ENCODE measurements around the gene IFNA16.
"Not testable (repeated sequence)": the region's sequence is repeated elsewhere in the genome, so short reads cannot be mapped to it uniquely, and the experiment has no call there.

IFNA16 gene

DNA sequence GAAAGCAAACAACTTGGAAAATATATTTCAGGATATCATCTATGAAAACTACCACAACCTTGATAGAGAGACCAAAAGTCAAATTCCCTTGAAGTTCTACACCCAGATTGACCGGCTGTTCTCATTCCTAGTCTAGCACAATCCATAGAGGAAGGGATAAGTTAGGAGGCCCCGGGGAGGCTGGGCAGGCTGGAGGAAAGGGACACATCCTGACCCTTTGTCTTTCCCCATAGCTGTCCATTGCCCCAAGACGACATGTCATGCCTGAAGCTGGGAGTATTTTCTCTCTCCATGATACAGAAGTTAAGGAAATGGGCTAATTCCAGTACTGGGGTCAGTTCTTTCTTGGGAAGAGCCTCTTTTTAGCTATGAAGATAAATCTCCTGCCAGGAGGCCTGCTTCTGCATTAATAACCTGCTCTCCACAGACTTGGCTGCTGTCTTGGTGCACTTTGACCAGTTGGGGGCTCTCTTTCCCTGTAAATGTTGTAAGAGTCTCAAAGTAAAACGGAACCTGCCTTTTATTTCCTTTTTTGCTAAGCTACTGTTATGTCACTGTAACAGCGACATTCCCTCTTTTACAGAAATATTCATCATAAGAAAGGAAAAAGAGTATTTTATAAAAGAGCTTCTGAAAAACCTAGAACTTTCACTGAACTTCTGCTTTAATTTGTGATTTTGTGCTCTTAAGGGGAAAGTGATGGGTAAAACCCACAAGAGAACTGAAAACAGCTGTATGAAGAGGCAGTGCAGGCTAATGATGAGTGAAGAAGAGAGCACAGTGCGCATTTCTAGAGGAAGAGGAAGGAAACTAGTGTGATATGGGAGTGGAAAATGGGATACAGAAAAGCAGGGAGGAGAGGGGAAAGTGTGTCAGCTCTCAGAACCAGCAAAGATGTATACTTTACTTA, 22.0 kb downstream of the IFNA16 start:
- DNase-seq = peak; percentile 13

DNA sequence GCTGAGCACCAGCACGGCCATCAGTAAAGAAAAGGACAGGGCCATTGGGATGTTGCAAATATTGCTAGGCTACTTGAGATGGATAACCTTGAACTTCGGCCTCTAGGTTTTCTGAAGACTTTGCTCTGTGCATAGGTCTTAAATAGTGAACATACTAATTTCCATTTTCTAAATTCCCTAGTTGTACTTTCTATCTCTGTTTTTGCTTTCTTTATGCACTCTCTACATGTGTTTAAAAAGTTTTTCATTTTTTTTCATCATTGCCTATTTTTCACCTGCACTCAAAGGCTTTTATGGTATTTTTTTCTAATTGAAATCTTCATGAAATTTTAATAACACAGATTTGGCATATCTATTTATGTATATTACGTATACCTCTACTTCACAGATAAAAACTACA, 29.6 kb downstream of the IFNA16 start, which contains the start of gene IFNA4:
Gene IFNA4, minus strand, starts transcription at position 101 of the 400 bp plus-strand sequence. Its CDS starts 56 bp downstream, at position 45.
- not testable (repeated sequence) for DNase-seq

DNA sequence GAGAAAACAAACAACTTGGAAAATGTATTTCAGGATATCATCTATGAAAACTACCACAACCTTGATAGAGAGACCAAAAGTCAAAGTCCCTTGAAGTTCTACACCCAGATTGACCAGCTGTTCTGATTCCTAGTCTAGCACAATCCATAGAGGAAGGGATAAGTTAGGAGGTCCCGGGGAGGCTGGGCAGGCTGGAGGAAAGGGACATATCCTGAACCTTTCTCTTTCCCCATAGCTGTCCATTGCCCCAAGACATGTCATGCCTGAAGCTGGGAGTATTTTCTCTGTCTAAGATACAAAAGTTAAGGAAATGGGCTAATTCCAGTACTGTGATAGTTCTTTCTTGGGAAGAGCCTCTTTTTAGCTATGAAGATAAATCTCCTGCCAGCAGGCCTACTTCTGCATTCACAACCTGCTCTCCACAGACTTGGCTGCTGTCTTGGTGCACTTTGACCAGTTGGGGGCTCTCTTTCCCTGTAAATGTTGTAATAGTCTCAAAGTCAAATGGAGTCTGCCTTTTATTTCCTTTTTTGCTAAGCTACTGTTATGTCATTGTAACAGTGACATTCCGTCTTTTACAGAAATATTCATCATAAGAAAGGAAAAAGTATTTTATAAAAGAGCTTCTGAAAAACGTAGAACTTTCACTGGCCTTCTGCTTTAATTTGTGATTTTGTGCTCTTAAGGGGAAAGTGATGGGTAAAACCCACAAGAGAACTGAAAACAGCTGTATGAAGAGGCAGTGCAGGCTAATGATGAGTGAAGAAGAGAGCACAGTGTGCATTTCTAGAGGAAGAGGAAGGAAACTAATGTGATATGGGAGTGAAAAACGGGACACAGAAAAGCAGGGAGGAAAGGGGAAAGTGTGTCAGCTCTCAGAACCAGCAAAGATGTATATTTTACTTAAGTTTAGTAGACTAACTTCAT, 34.0 kb downstream of the IFNA16 start:
- DNase-seq = not testable (repeated sequence)

DNA sequence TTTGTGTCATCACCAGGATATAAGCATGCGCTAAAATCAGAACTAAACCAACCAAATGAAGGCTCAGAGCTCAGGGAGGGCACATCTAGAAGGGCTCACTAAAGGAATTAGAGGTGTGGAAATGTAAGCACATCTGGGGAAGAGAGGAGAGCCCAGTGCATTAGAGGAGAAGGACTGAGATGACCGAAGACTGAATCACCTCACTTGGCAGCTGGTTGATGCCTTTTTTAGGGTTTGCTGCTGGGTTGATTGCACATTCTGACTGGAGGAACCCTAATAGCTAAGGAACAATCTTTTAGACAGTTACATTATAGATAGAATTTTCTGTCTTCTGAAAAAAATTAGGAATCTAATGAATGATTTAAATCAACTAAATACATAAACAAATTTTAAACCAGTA, 42.4 kb downstream of the IFNA16 start:
- no peak for DNase-seq

DNA sequence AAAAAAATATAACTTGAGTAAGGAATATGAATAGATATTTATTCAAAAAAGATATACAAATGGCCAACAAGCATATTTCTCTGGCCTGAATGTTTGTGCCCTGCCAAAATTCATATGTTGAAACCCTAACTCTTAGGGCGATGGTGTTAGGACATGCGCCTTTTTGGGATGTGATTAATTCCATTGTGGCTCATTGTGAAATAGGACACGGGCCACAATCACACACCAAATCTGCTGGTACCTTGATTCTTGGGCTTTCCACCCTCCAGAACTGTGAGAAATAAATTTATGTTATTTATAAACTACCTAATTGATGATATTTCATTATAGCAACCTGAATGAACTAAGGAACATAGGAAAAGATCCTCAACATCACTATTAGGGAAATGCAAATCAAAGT, 45.0 kb downstream of the IFNA16 start:
- DNase-seq = no peak

DNA sequence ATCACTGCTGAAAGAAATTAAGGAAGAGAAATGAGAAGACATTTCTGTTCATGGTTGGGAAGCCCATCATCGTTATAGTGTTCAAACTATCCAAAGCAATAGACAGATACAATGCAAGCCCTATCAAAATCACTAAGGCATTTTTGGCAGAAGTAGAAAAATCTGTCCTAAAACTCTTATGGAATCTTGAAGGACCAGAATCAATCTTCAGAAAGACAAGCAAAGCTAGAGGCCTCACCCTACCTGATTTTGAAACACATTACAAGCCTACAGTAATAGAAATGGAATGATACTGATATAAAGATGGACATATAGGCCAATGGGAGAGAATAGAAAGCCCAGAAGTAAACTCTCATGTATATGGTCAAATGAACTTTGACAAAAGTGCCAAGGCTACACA, 45.8 kb downstream of the IFNA16 start:
- no peak for DNase-seq

DNA sequence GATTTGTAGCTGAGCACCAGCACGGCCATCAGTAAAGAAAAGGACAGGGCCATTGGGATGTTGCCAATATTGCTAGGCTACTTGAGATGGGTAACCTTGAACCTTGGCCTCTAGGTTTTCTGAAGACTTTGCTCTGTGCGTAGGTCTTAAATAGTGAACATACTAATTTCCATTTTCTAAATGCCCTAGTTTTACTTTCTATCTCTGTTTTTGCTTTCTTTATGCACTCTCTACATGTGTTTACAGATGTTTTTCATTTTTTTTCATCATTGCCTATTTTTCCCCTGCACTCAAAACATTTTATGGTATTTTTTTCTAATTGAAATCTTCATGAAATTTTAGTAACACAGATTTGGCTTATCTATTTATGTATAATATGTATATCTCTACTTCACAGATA, 50.6 kb downstream of the IFNA16 start, which contains the start of gene IFNA21:
Gene IFNA21, minus strand, starts transcription at position 101 of the 400 bp plus-strand sequence. Its CDS starts 48 bp downstream, at position 53.
- not testable (repeated sequence) for DNase-seq

Measured in activated effector memory CD4-positive, alpha-beta T cell treated with Interleukin-2 at 50 U/mL for 16 hours (primary cell).